GM12878 (cell line): ENCODE measurements around the gene ZNF662. TPM values are rescaled to one million over a fixed set of nuclear protein-coding genes. Genes with fewer than 3 reads are reported as not detected.

Experiments used
- ATAC-seq: fragments of 200-7000 bp; cut with Tn5 transposase; 3 replicates; pipeline ENCODE4 v1.9.1; 2020; ENCODE audit warnings: mild to moderate bottlenecking, moderate library complexity
- BruUV-seq: library from RNA; stranded (reverse); fragments of 400-500 nt; replicated peaks from 2 replicates; lab custom pipeline; 2021; lab: Mats Ljungman, UMichigan
- CTCF ChIA-PET: fragments of 300-600 bp; sonication (Branson Sonifier 250); formaldehyde crosslinking; extraction: SDS; loops from one replicate; lab custom pipeline; 2021; ENCODE audit warnings: inconsistent platforms; lab: Yijun Ruan, JAX
- POLR2A ChIA-PET: fragments of 350-600 bp; formaldehyde crosslinking; extraction: SDS; loops from one replicate; lab custom pipeline; 2021; ENCODE audit warnings: inconsistent platforms; lab: Charles Lee
- RAD21 ChIA-PET: fragments of 300-600 bp; sonication (Branson Sonifier 250); formaldehyde crosslinking; loops from one replicate; lab custom pipeline; 2023; ENCODE audit warnings: antibody characterized with exemption; ENCODE audit not compliant: unreplicated experiment; lab: Charles Lee
- SMC1A ChIA-PET: fragments of 300-600 bp; sonication (Branson Sonifier 250); formaldehyde crosslinking; loops from one replicate; lab custom pipeline; 2023; ENCODE audit not compliant: unreplicated experiment, uncharacterized antibody; lab: Charles Lee
- DNase-seq: peaks from one replicate; pipeline ENCODE4 v3.0.0-alpha.2; 2011; ENCODE audit warnings: low read depth, low spot score
- FAIRE-seq: peaks from 3 replicates; lab custom pipeline; 2011; peaks lifted over from hg19 to GRCh38; lab: Jason Lieb, UNC
- H2AFZ ChIP-seq: 2 replicates; pipeline ENCODE4 v1.6.0; 2011; ENCODE audit warnings: low read depth, low read length, control low read depth; ENCODE audit not compliant: control insufficient read depth
- H3K27ac ChIP-seq: 2 replicates; pipeline ENCODE4 v1.5.1; 2011; ENCODE audit warnings: control low read depth; ENCODE audit not compliant: control insufficient read depth, insufficient read depth
- H3K27me3 ChIP-seq, 2 experiments: replicated peaks in 1 of 2; 2 replicates each; pipeline versions ENCODE4 v1.6.0 to v1.6.1; 2011; ENCODE audit warnings: low read length in 1 of 2; ENCODE audit not compliant: control insufficient read depth in 2 of 2, insufficient read depth in 2 of 2
- H3K36me3 ChIP-seq, 2 experiments: 2 replicates each; pipeline ENCODE4 v1.5.1; 2011; ENCODE audit warnings: low read length in 1 of 2; ENCODE audit not compliant: control insufficient read depth in 2 of 2, insufficient read depth in 2 of 2
- H3K4me1 ChIP-seq: 2 replicates; pipeline ENCODE4 v1.6.1; 2011; ENCODE audit warnings: mild to moderate bottlenecking, low read length, moderate library complexity, mixed read lengths; ENCODE audit not compliant: control insufficient read depth, insufficient read depth
- H3K4me2 ChIP-seq: 2 replicates; pipeline ENCODE4 v1.6.0; 2011; ENCODE audit warnings: control low read depth; ENCODE audit not compliant: control insufficient read depth, insufficient read depth
- H3K4me3 ChIP-seq: fragments of 200-600 bp; sonication (generic); 2 replicates; pipeline ENCODE4 v1.5.1; 2016
- H3K79me2 ChIP-seq: 2 replicates; pipeline ENCODE4 v1.6.0; 2011; ENCODE audit warnings: low read length; ENCODE audit not compliant: control insufficient read depth, insufficient read depth
- H3K9ac ChIP-seq: 2 replicates; pipeline ENCODE4 v1.8.0; 2011; ENCODE audit warnings: low read length, control low read depth, mixed read lengths; ENCODE audit not compliant: control insufficient read depth, insufficient read depth
- H3K9me3 ChIP-seq: replicated peaks from 3 replicates; pipeline ENCODE4 v1.5.1; 2011; ENCODE audit warnings: mild to moderate bottlenecking, low read length; ENCODE audit not compliant: control insufficient read depth, insufficient read depth
- H4K20me1 ChIP-seq: 2 replicates; pipeline ENCODE4 v1.6.0; 2011; ENCODE audit not compliant: control insufficient read depth, insufficient read depth
- ATF2 ChIP-seq: IDR thresholded peaks from 2 replicates; pipeline ENCODE4 v1.6.1; 2012; ENCODE audit warnings: low read length, inconsistent platforms
- ATF7 ChIP-seq: fragments of 450-650 bp; IDR thresholded peaks from 2 replicates; pipeline ENCODE4 v1.6.1; 2016; ENCODE audit warnings: low read depth, mild to moderate bottlenecking
- CREB1 ChIP-seq: IDR thresholded peaks from 2 replicates; pipeline ENCODE4 v1.6.1; 2012; ENCODE audit warnings: low read depth, mild to moderate bottlenecking, inconsistent platforms
- HDGF ChIP-seq: fragments of 450-650 bp; IDR thresholded peaks from 2 replicates; pipeline ENCODE4 v1.6.1; 2016; ENCODE audit warnings: antibody characterized with exemption
- IRF4 ChIP-seq: IDR thresholded peaks from 2 replicates; pipeline ENCODE4 v1.6.1; 2011; ENCODE audit warnings: low read depth, low read length
- JUND ChIP-seq: IDR thresholded peaks from 2 replicates; pipeline ENCODE4 v1.6.1; 2012; ENCODE audit warnings: low read depth, mild to moderate bottlenecking, low read length, improper control_type of control experiment, moderate library complexity
- MYB ChIP-seq: fragments of 150-350 bp; IDR thresholded peaks from 2 replicates; pipeline ENCODE4 v1.6.1; 2014; ENCODE audit warnings: mild to moderate bottlenecking, low read depth, low read length, borderline replicate concordance
- PML ChIP-seq: IDR thresholded peaks from 2 replicates; pipeline ENCODE4 v1.6.1; 2012; ENCODE audit warnings: low read length, inconsistent platforms
- SPI1 ChIP-seq: IDR thresholded peaks from 2 replicates; pipeline ENCODE4 v1.6.1; 2011; ENCODE audit warnings: low read depth, mild to moderate bottlenecking, low read length, moderate library complexity, borderline replicate concordance; ENCODE audit not compliant: insufficient read depth
- STAT3 ChIP-seq: IDR thresholded peaks from 2 replicates; pipeline ENCODE4 v1.6.1; 2011; ENCODE audit warnings: low read depth, low read length, improper control_type of control experiment
- SUPT20H ChIP-seq: IDR thresholded peaks from 2 replicates; pipeline ENCODE4 v1.6.1; 2011; ENCODE audit warnings: low read depth, mild to moderate bottlenecking, low read length, moderate library complexity, borderline replicate concordance; ENCODE audit not compliant: control insufficient read depth
- WRNIP1 ChIP-seq: IDR thresholded peaks from 2 replicates; pipeline ENCODE4 v1.6.1; 2011; ENCODE audit warnings: low read depth, low read length, improper control_type of control experiment, borderline replicate concordance
- ZSCAN29 ChIP-seq: fragments of 450-650 bp; IDR thresholded peaks from 2 replicates; pipeline ENCODE4 v1.6.1; 2017; ENCODE audit warnings: mild to moderate bottlenecking, moderate library complexity
- WGBS: methylation state at CpG from one replicate; pipeline ENCODE4 v1.1.6; 2016; ENCODE audit warnings: low lambda C conversion rate; ENCODE audit not compliant: insufficient replicate concordance, insufficient coverage; ENCODE audit errors: missing lambda C conversion rate; 5-methylcytosine and 5-hydroxymethylcytosine counted together
- in situ Hi-C: fragments of 300-500 bp; cut with MboI; formaldehyde crosslinking; loops from 9 replicates; pipeline ENCODE4 v1.14.3; 2018; ENCODE audit warnings: mixed read lengths
- intact Hi-C: fragments of 100-400 bp; cut with micrococcal nuclease; formaldehyde crosslinking; loops from one replicate; pipeline ENCODE4 v1.14.2; 2022; ENCODE audit not compliant: unreplicated experiment
- polyA plus RNA-seq, 11 experiments: library from polyadenylated mRNA; depleted of rRNA in 4 of 11; unstranded in 6 of 11; stranded (reverse) in 5 of 11; fragments of >200 nt; fragmentation: Nextera tagmentation in 4 of 11; fragmentation: Illumina TruSeq in 1 of 11; extraction: Ambion mirVana in 4 of 11; extraction: Trizol in 1 of 11; gene quantifications; 1 replicate in 1 of 11; 2 replicates in 10 of 11; pipeline versions ENCODE4 v1.2.1 to v1.2.3, GENCODE V29; 2011 to 2016; ENCODE audit warnings: inconsistent platforms in 2 of 11, missing spikeins in 2 of 11, low read depth in 1 of 11
- total RNA-seq, 4 experiments: library from RNA; depleted of rRNA in 3 of 4; stranded (reverse); fragments of >200 nt in 3 of 4; fragmentation: Illumina TruSeq in 1 of 4; extraction: Trizol in 1 of 4; gene quantifications; 2 replicates each; pipeline versions ENCODE4 v1.2.1 to v1.2.3, GENCODE V29; 2013 to 2021
- TF ChIP-seq, protein P1 (sequence below): fragments of 150-350 bp; IDR thresholded peaks from 2 replicates; pipeline ENCODE4 v1.6.1; 2014; ENCODE audit warnings: mild to moderate bottlenecking, low read depth, low read length
- TF ChIP-seq, protein P2 (sequence below): IDR thresholded peaks from 2 replicates; pipeline ENCODE4 v1.6.1; 2011; ENCODE audit warnings: borderline replicate concordance, low read depth, mild to moderate bottlenecking, moderate library complexity, mixed read lengths, low read length; ENCODE audit not compliant: insufficient read depth; ENCODE audit errors: extremely low read length
- TF ChIP-seq, protein P3 (sequence below): IDR thresholded peaks from 2 replicates; pipeline ENCODE4 v1.6.1; 2011; ENCODE audit warnings: low read depth, low read length, improper control_type of control experiment, borderline replicate concordance

Gene ZNF662
- total and polyA plus RNA-seq, 10 of the 15 experiments (the other 5 are each of a cell fraction or from before 2014, with no cell fraction given): not detected

DNA sequence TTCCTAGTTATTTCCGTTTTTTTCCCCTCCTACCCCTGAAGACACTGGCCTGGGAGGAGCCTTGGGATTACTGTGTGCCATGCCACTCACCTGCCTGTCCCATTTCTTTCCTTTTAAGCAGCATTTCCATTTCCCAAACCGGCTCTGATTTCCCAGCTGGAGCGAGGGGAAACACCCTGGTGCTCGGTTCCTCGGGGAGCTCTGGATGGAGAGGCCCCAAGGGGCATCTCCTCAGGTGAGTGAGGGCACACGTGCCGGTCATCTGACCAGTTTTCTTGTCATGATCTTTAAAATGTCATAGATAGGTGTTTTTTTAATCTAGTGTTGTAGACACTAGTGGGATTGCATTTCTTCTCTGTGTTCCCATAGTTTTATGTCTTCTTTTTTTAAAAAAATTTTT is 2.7 kb downstream of the ZNF662 start (continued):
- TF ChIP-seq MYB: no peak
- no peak for TF ChIP-seq PML
- no peak for TF ChIP-seq STAT3
- TF ChIP-seq SUPT20H: no peak
- TF ChIP-seq ZSCAN29: no peak
- no peak for TF ChIP-seq CREB1
- TF ChIP-seq, all 136 proteins: peak for 0

DNA sequence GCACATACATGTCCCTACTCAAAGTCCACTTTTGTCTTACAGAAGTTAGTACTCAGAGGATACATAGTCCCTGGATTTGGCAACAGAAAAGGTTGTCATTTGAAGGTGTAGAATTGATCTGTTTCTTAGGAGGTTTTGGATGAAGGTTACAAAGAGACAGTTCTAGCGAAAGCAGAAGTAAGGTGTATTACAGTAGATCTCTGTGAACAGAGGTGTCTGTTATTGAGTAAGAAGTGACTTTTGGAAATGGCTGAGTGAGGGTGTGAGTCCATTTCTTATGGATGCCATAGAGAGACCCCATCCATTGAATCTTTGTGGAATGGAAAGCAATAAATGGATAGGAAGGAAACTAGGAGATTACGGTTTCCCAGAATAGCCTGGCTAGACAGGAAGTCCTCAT is 5.6 kb downstream of the ZNF662 start:
- in situ Hi-C loops: no loop called here
- Histone ChIP-seq H4K20me1 (no peaks in the 10 kb centered on the region), H3K4me3 (no peak overlapping the region), H3K4me1 (no peaks in the 10 kb centered on the region), H3K9me3 (peaks cover 4% of the 10 kb centered on the region; the same call in 2 of the 3 replicates), H2AFZ (no peak overlapping the region), H3K4me2 (no peak overlapping the region), H3K36me3 (no peaks in the 10 kb centered on the region), H3K27me3 (peaks cover 1 to 4% of the 10 kb centered on the region in 2 experiments; a peak in 3 of 4 replicates), H3K79me2 (no peaks in the 10 kb centered on the region), H3K27ac (no peak overlapping the region), H3K9ac (no peak overlapping the region)
- intact Hi-C loops: no loop called here
- POLR2A ChIA-PET: no interaction called here
- 84% methylated on average over 2 of the region's 2 CpGs for WGBS
- no peak for FAIRE-seq
- RAD21 ChIA-PET: no interaction called here
- ATAC-seq: no peak
- BruUV-seq: no TSS peak
- CTCF ChIA-PET: interaction anchor here (0.6 kb wide), 1 partner anchor 30 kb away, joined by 3 read pairs; no protein-coding TSS in a partner anchor
- SMC1A ChIA-PET: no interaction called here
- DNase-seq: no peak
- no peak for TF ChIP-seq ATF2
- TF ChIP-seq, protein P1, sequence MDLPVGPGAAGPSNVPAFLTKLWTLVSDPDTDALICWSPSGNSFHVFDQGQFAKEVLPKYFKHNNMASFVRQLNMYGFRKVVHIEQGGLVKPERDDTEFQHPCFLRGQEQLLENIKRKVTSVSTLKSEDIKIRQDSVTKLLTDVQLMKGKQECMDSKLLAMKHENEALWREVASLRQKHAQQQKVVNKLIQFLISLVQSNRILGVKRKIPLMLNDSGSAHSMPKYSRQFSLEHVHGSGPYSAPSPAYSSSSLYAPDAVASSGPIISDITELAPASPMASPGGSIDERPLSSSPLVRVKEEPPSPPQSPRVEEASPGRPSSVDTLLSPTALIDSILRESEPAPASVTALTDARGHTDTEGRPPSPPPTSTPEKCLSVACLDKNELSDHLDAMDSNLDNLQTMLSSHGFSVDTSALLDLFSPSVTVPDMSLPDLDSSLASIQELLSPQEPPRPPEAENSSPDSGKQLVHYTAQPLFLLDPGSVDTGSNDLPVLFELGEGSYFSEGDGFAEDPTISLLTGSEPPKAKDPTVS: no peak
- TF ChIP-seq WRNIP1: no peak
- no peak for TF ChIP-seq ATF7
- TF ChIP-seq, protein P2, sequence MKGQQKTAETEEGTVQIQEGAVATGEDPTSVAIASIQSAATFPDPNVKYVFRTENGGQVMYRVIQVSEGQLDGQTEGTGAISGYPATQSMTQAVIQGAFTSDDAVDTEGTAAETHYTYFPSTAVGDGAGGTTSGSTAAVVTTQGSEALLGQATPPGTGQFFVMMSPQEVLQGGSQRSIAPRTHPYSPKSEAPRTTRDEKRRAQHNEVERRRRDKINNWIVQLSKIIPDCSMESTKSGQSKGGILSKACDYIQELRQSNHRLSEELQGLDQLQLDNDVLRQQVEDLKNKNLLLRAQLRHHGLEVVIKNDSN: no peak
- TF ChIP-seq IRF4: no peak
- no peak for TF ChIP-seq HDGF
- no peak for TF ChIP-seq JUND
- TF ChIP-seq SPI1: no peak
- TF ChIP-seq, protein P3, sequence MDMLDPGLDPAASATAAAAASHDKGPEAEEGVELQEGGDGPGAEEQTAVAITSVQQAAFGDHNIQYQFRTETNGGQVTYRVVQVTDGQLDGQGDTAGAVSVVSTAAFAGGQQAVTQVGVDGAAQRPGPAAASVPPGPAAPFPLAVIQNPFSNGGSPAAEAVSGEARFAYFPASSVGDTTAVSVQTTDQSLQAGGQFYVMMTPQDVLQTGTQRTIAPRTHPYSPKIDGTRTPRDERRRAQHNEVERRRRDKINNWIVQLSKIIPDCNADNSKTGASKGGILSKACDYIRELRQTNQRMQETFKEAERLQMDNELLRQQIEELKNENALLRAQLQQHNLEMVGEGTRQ: no peak
